Adrenal gland (tissue), 12 donors: ENCODE data around the gene ATG10. TPM values are rescaled to one million over a fixed set of nuclear protein-coding genes. Genes with fewer than 3 reads are reported as not detected.

Experiments
- DNase-seq, 7 donors: peaks; one replicate each; pipeline ENCODE4 v3.0.0-alpha.2; 2019 to 2020
- H3K27ac ChIP-seq, 5 donors: fragments of 200-600 bp; sonication (generic) in 4 of 5; 1 replicate in 3 of 5; 2 replicates in 2 of 5; pipeline versions ENCODE4 v1.5.1 to v1.8.0; 2016 to 2020; ENCODE audit warnings: mild to moderate bottlenecking in 1 of 5
- H3K27me3 ChIP-seq: fragments of 200-600 bp; 2 replicates; pipeline ENCODE4 v1.8.0; 2021
- H3K36me3 ChIP-seq, 2 donors: fragments of 200-600 bp; replicated peaks in 1 of 2; 1 replicate in 1 of 2; 2 replicates in 1 of 2; pipeline versions ENCODE4 v1.5.1 to v1.8.0; 2018 to 2022
- H3K4me1 ChIP-seq, 2 donors: fragments of 200-600 bp; replicated peaks in 1 of 2; 1 replicate in 1 of 2; 2 replicates in 1 of 2; pipeline versions ENCODE4 v1.5.1 to v1.8.0; 2018 to 2021
- H3K4me3 ChIP-seq, 4 donors: fragments of 200-600 bp; sonication (generic) in 3 of 4; one replicate each; pipeline ENCODE4 v1.5.1; 2016 to 2018
- H3K9me3 ChIP-seq, 3 donors: fragments of 200-600 bp; sonication (generic) in 1 of 3; replicated peaks in 1 of 3; 1 replicate in 2 of 3; 2 replicates in 1 of 3; pipeline versions ENCODE4 v1.5.1 to v1.8.0; 2016 to 2021
- CTCF ChIP-seq, 6 experiments: fragments of 450-650 bp in 4 of 6; fragments of 200-600 bp in 2 of 6; sonication (generic) in 1 of 6; IDR thresholded peaks; 1 replicate in 5 of 6; 2 replicates in 1 of 6; pipeline versions ENCODE4 v1.5.1 to v1.8.0; 2016 to 2021; ENCODE audit warnings: antibody characterized with exemption in 6 of 6, mild to moderate bottlenecking in 2 of 6, moderate library complexity in 1 of 6
- POLR2A ChIP-seq, 2 donors: fragments of 450-650 bp; IDR thresholded peaks; one replicate each; pipeline ENCODE4 v1.6.1; 2017; ENCODE audit warnings: antibody characterized with exemption in 2 of 2, mild to moderate bottlenecking in 2 of 2, moderate library complexity in 1 of 2
- whole genome bisulfite sequencing, 4 donors: extraction: QIAGEN DNeasy Blood & Tissue Kit in 2 of 4; methylation state at CpG; one replicate each; pipeline versions ENCODE4 v1.1.5 to v1.1.7; 2013 to 2017; 5-methylcytosine and 5-hydroxymethylcytosine counted together
- intact Hi-C, 2 donors: fragments of 100-400 bp; cut with DNase I; formaldehyde crosslinking; loops; one replicate each; pipeline versions ENCODE4 v1.14.1 to v1.15.0; 2022 to 2023
- polyA plus RNA-seq, 3 donors: library from polyadenylated mRNA; stranded (reverse); fragments of 200-250 nt in 2 of 3; fragments of 350-450 nt in 1 of 3; fragmentation: Illumina TruSeq in 1 of 3; extraction: RNeasy Lipid Tissue Mini Kit (QIAGEN cat#74804) in 1 of 3; gene quantifications; one replicate each; pipeline ENCODE4 v1.2.3, GENCODE V29; 2013 to 2014
- total RNA-seq, 9 donors: library from RNA; depleted of rRNA in 4 of 9; stranded (reverse); fragments of >200 nt in 4 of 9; fragments of 120-200 nt in 1 of 9; fragmentation: NEBNext Ultra II Directional in 1 of 9; extraction: Animal tissue kit (Norgen Biotek cat#: 25700) in 1 of 9; gene quantifications; one replicate each; pipeline versions ENCODE4 v1.1.0 to v1.2.4, GENCODE V29; 2013 to 2023
- donor health status: healthy with polysubstance abuse.
- donor health status: Bipolar disorder and iron deficiency.
- donor health status: DM: yes; HTN: yes; CAD: no.
- donor health status: DM: no; HTN: no; CAD: no.
- donor health status: DM: no; HTN: no; CAD: no.
- donor health status: DM: yes; HTN: yes; CAD: no.

ATG10 gene
- total and polyA plus RNA-seq, 12 donors = 4.0 to 15.1 (median 7.1) TPM

DNA sequence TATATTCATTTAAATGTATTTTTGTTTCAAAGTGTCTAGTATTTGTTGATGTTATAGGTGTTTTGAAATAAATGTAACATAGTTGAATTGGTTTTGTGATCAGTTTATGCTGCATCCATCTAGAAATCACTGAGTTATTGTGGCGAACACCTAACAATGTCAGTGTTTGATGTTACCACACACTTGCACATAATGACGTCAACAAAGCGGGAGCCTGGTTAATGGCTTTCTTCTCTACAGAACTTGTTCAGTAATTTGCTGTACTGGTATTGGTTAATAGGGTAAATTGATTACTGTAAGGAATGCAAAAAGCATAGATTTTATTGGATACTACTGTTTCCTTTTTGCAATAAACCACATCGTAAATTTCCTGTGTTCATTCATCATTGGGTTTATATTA lies 133.0 kb downstream of the ATG10 start:
- Histone ChIP-seq H3K27me3 (no peaks in the 10 kb centered on the region), H3K36me3 (no peaks in the 10 kb centered on the region), H3K4me3 (no peak overlapping the region), H3K27ac (no peak overlapping the region), H3K4me1 (peaks cover 0 to 7% of the 10 kb centered on the region in 2 donors), H3K9me3 (no peaks in the 10 kb centered on the region)
- 94 to 99% (median 97%) methylated on average over 4 of the region's 4 CpGs for WGBS, 4 donors
- TF ChIP-seq CTCF (IDR thresholded peaks at IDR 0.05) (no peak), POLR2A (IDR thresholded peaks at IDR 0.05) (no peak)
- DNase-seq = no peak
- intact Hi-C loops = no loop called here

GRCh38 chr5:82105457-82105856 lies 133.6 kb downstream of the ATG10 start:
- no peaks in the 10 kb centered on the region for H3K9me3 ChIP-seq
- no peak for DNase-seq
- H3K27me3 ChIP-seq = no peaks in the 10 kb centered on the region
- peaks cover 0 to 7% of the 10 kb centered on the region in 2 donors for H3K4me1 ChIP-seq
- intact Hi-C loops = no loop called here
- H3K27ac ChIP-seq = no peak overlapping the region
- 82 to 100% (median 92%) methylated on average over 1 of the region's 1 CpG for WGBS, 4 donors
- H3K36me3 ChIP-seq = no peaks in the 10 kb centered on the region
- TF ChIP-seq POLR2A (IDR thresholded peaks at IDR 0.05) (no peak), CTCF (IDR thresholded peaks at IDR 0.05) (no peak)
- H3K4me3 ChIP-seq = no peak overlapping the region

DNA sequence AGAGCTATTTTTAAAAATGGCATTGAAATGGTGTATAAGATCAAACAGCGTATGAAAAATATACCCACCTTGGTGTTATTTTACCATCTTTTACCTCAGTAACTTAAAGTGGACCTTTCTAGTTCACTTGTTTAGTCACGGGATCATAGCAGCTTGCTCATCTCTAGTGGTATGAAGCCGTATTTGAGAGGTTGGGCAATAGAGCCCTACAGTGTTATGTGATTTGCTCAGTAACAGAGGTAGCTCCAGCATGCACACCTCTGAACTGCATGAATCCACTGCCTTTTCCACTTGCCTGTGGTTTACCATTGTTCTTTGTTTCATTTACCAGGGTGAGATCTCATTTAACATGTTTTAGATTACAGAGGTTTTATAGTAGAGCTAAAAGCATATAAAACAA lies 134.4 kb downstream of the ATG10 start:
- H3K36me3 ChIP-seq = no peaks in the 10 kb centered on the region
- intact Hi-C loops = no loop called here
- no peak overlapping the region for H3K27ac ChIP-seq
- H3K27me3 ChIP-seq = no peaks in the 10 kb centered on the region
- H3K4me3 ChIP-seq = no peak overlapping the region
- TF ChIP-seq CTCF (IDR thresholded peaks at IDR 0.05) = no peak
- no peak for TF ChIP-seq POLR2A (IDR thresholded peaks at IDR 0.05)
- no peaks in the 10 kb centered on the region for H3K9me3 ChIP-seq
- DNase-seq = no peak
- H3K4me1 ChIP-seq = peaks cover 0 to 7% of the 10 kb centered on the region in 2 donors
- WGBS, 4 donors = 75 to 90% (median 77%) methylated on average over 3 of the region's 3 CpGs

DNA sequence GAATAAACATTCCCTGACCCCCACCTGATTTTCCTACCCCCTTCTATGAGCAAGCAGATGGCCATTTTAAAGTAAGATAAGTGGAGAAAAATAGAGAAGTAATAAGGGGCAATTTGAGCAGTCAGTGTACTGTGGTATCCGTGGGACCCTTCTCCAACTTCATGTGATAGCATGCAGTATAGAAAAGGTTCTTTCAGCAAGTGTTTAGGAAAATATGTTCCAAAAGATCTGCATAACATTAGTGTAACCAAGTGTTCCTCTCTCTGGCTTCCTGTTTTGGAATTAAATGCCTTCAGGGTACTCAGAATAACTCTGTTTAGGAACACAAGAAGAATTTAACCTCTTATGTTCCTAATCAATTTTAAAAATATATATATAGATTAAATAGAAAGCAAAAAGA lies 134.9 kb downstream of the ATG10 start:
- TF ChIP-seq POLR2A (IDR thresholded peaks at IDR 0.05) (no peak), CTCF (IDR thresholded peaks at IDR 0.05) (no peak)
- no peaks in the 10 kb centered on the region for H3K27me3 ChIP-seq
- H3K4me3 ChIP-seq = no peak overlapping the region
- no peak overlapping the region for H3K27ac ChIP-seq
- no peak for DNase-seq
- intact Hi-C loops = no loop called here
- no peaks in the 10 kb centered on the region for H3K36me3 ChIP-seq
- H3K4me1 ChIP-seq = peaks cover 0 to 7% of the 10 kb centered on the region in 2 donors
- 47 to 52% (median 51%) methylated on average over 1 of the region's 1 CpG for WGBS, 4 donors
- no peaks in the 10 kb centered on the region for H3K9me3 ChIP-seq
